NAMALWA (cell line): ENCODE measurements around the gene GLRA1.
A peak's percentile ranks its signal among the peaks of the same experiment; 100 is the strongest.
"Not testable (repeated sequence)": the region's sequence is repeated elsewhere in the genome, so short reads cannot be mapped to it uniquely, and the experiment has no call there.

Experiments
- DNase-seq: peaks from one replicate; pipeline ENCODE4 v3.0.0-alpha.2; 2015; ENCODE audit warnings: low spot score

GLRA1 gene

GRCh38 chr5:151812757-151813309, 111.8 kb downstream of the GLRA1 start:
- DNase-seq: no peak

GRCh38 chr5:151811593-151812321, 112.9 kb downstream of the GLRA1 start:
- DNase-seq: no peak

- no peak for DNase-seq
These were observed 113.8 kb downstream of the GLRA1 start for GRCh38 chr5:151810897-151811296.

- no peak for DNase-seq
These were observed 114.2 kb downstream of the GLRA1 start for GRCh38 chr5:151810449-151810848.

GRCh38 chr5:151808451-151809169, 116.0 kb downstream of the GLRA1 start:
- DNase-seq: no peak

- no peak for DNase-seq
These were observed 119.0 kb downstream of the GLRA1 start for GRCh38 chr5:151805414-151806223.

- no peak for DNase-seq
These were observed 124.1 kb downstream of the GLRA1 start for GRCh38 chr5:151800532-151800931.

- no peak for DNase-seq
These were observed 125.2 kb downstream of the GLRA1 start for GRCh38 chr5:151799407-151799806.

GRCh38 chr5:151798674-151799073, 126.0 kb downstream of the GLRA1 start:
- no peak for DNase-seq

GRCh38 chr5:151795426-151795825, 129.2 kb downstream of the GLRA1 start:
- DNase-seq: no peak

- DNase-seq: no peak
These were observed 131.3 kb downstream of the GLRA1 start for GRCh38 chr5:151793358-151793757.

- no peak for DNase-seq
These were observed 136.8 kb downstream of the GLRA1 start for GRCh38 chr5:151787817-151788216.

- no peak for DNase-seq
These were observed 138.2 kb downstream of the GLRA1 start for GRCh38 chr5:151786468-151786867.

- no peak for DNase-seq
These were observed 140.5 kb downstream of the GLRA1 start for GRCh38 chr5:151784141-151784540.

- not testable (repeated sequence) for DNase-seq
These were observed 141.0 kb downstream of the GLRA1 start for GRCh38 chr5:151783664-151784063.

GRCh38 chr5:151781201-151781600, 143.4 kb downstream of the GLRA1 start:
- DNase-seq: no peak

GRCh38 chr5:151780348-151780747, 144.3 kb downstream of the GLRA1 start:
- no peak for DNase-seq

- DNase-seq: no peak
These were observed 145.0 kb downstream of the GLRA1 start for GRCh38 chr5:151779531-151780125.

- DNase-seq: no peak
These were observed 149.5 kb downstream of the GLRA1 start for GRCh38 chr5:151775025-151775606.

GRCh38 chr5:151773951-151774350, 150.7 kb downstream of the GLRA1 start:
- peak; percentile 25 for DNase-seq

GRCh38 chr5:151772846-151773561, 151.6 kb downstream of the GLRA1 start:
- peak; percentile 30 for DNase-seq
